AG04449 (cell line): ENCODE measurements around the gene TARBP1.

ENCODE experiments used
- CTCF ChIA-PET: fragments of 350-600 bp; formaldehyde crosslinking; extraction: SDS; loops from one replicate; lab custom pipeline; 2021; ENCODE audit warnings: antibody characterized with exemption; lab: Yijun Ruan, JAX
- POLR2A ChIA-PET: fragments of 400-600, 350-600 bp; formaldehyde crosslinking; extraction: SDS; loops from one replicate; lab custom pipeline; 2020; ENCODE audit warnings: antibody characterized with exemption, inconsistent platforms; lab: Yijun Ruan, JAX
- DNase-seq: peaks from one replicate; pipeline ENCODE4 v3.0.0-alpha.2; 2010; ENCODE audit warnings: low read depth, low spot score
- H3K4me3 ChIP-seq: 2 replicates; pipeline ENCODE4 v1.5.1; 2011; ENCODE audit warnings: low read depth, mild to moderate bottlenecking, control low read depth, low read length
- TF ChIP-seq, protein P1 (sequence below): IDR thresholded peaks from one replicate; pipeline ENCODE4 v1.5.1; 2011; ENCODE audit warnings: mild to moderate bottlenecking, moderate library complexity, low read length, control low read depth, inconsistent platforms; ENCODE audit not compliant: insufficient read depth; ENCODE audit errors: missing control alignments

The TARBP1 gene

GRCh38 chr1:234494049-234494448 is 15.1 kb upstream of the TARBP1 start:
- CTCF ChIA-PET, result no interaction called here

GRCh38 chr1:234490793-234491479 is 12.0 kb upstream of the TARBP1 start:
- POLR2A ChIA-PET, result no interaction called here
- H3K4me3 ChIP-seq, result no peak overlapping the region
- CTCF ChIA-PET, result interaction anchor here (0.7 to 1.7 kb wide), 5 partner anchors 9 to 602 kb away, joined by 3 to 9 read pairs (median 4); no protein-coding TSS in a partner anchor
- no peak for DNase-seq
- TF ChIP-seq, protein P1, sequence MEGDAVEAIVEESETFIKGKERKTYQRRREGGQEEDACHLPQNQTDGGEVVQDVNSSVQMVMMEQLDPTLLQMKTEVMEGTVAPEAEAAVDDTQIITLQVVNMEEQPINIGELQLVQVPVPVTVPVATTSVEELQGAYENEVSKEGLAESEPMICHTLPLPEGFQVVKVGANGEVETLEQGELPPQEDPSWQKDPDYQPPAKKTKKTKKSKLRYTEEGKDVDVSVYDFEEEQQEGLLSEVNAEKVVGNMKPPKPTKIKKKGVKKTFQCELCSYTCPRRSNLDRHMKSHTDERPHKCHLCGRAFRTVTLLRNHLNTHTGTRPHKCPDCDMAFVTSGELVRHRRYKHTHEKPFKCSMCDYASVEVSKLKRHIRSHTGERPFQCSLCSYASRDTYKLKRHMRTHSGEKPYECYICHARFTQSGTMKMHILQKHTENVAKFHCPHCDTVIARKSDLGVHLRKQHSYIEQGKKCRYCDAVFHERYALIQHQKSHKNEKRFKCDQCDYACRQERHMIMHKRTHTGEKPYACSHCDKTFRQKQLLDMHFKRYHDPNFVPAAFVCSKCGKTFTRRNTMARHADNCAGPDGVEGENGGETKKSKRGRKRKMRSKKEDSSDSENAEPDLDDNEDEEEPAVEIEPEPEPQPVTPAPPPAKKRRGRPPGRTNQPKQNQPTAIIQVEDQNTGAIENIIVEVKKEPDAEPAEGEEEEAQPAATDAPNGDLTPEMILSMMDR, result no peak

More at GRCh38 chr1:234494049-234494448, 15.1 kb upstream of the TARBP1 start:
- TF ChIP-seq, protein P1, result no peak
- DNase-seq, result no peak
- POLR2A ChIA-PET, result no interaction called here
- no peak overlapping the region for H3K4me3 ChIP-seq

GRCh38 chr1:234489698-234490077 is 10.7 kb upstream of the TARBP1 start:
- TF ChIP-seq, protein P1, result no peak
- H3K4me3 ChIP-seq, result no peak overlapping the region
- no peak for DNase-seq
- ChIA-PET CTCF (interaction anchor here (0.7 to 1.6 kb wide), 3 partner anchors 10 to 604 kb away, joined by 3 to 10 read pairs (median 9); no protein-coding TSS in a partner anchor), POLR2A (no interaction called here)

GRCh38 chr1:234489007-234489697 is 10.2 kb upstream of the TARBP1 start:
- ChIA-PET POLR2A (no interaction called here), CTCF (interaction anchor here (0.7 to 1.4 kb wide), 2 partner anchors 225 to 604 kb away, joined by 3 to 10 read pairs; no protein-coding TSS in a partner anchor)
- H3K4me3 ChIP-seq, result no peak overlapping the region
- no peak for DNase-seq
- TF ChIP-seq, protein P1, result no peak

GRCh38 chr1:234488054-234489006 is 9.4 kb upstream of the TARBP1 start:
- DNase-seq, result no peak
- TF ChIP-seq, protein P1, result no peak
- ChIA-PET CTCF (interaction anchor here (0.8 to 6.3 kb wide), 23 partner anchors 8 to 1016 kb away, joined by 3 to 73 read pairs (median 8); partner anchors contain the start of genes B3GALNT2 and IRF2BP2), POLR2A (no interaction called here)
- H3K4me3 ChIP-seq, result no peak overlapping the region
